CD14-positive monocyte (primary cell): Measurements from ENCODE around the gene PRKN. TPM values are rescaled to one million over a fixed set of nuclear protein-coding genes. Genes with fewer than 3 reads are reported as not detected.
A peak's percentile ranks its signal among the peaks of the same experiment; 100 is the strongest.

Experiments used
- DNase-seq, 3 donors: peaks; one replicate each; pipeline ENCODE4 v3.0.0-alpha.2; 2011 to 2022
- H2AFZ ChIP-seq: 2 replicates; pipeline ENCODE4 v1.6.0; 2012; ENCODE audit warnings: mild to moderate bottlenecking, low read depth, low read length, inconsistent platforms; ENCODE audit not compliant: insufficient read depth, poor library complexity, severe bottlenecking
- H3K27ac ChIP-seq, 2 donors: 1 replicate in 1 of 2; 2 replicates in 1 of 2; pipeline ENCODE4 v1.5.1; 2012 to 2013; ENCODE audit warnings: low read length in 2 of 2, control low read depth in 1 of 2, inconsistent platforms in 1 of 2, low read depth in 1 of 2, mild to moderate bottlenecking in 1 of 2
- H3K27me3 ChIP-seq, 2 donors: one replicate each; pipeline versions ENCODE4 v1.6.0 to v1.6.1; 2011 to 2013; ENCODE audit warnings: low read length in 2 of 2; ENCODE audit not compliant: control insufficient read depth in 2 of 2, insufficient read depth in 2 of 2
- H3K36me3 ChIP-seq, 2 donors: replicated peaks in 1 of 2; 1 replicate in 1 of 2; 2 replicates in 1 of 2; pipeline versions ENCODE4 v1.5.1 to v1.6.1; 2012 to 2013; ENCODE audit warnings: low read length in 2 of 2, control low read depth in 1 of 2, inconsistent platforms in 1 of 2, mild to moderate bottlenecking in 1 of 2; ENCODE audit not compliant: insufficient read depth in 2 of 2, control insufficient read depth in 1 of 2
- H3K4me1 ChIP-seq, 2 donors: 1 replicate in 1 of 2; 2 replicates in 1 of 2; pipeline versions ENCODE4 v1.5.1 to v1.6.1; 2012 to 2013; ENCODE audit warnings: low read length in 2 of 2, control low read depth in 1 of 2, inconsistent platforms in 1 of 2, mild to moderate bottlenecking in 1 of 2, moderate library complexity in 1 of 2; ENCODE audit not compliant: insufficient read depth in 2 of 2, control insufficient read depth in 1 of 2
- H3K4me2 ChIP-seq: replicated peaks from 2 replicates; pipeline ENCODE3; 2012; ENCODE audit warnings: low read length, moderate library complexity, mild to moderate bottlenecking; ENCODE audit not compliant: poor library complexity, severe bottlenecking; ENCODE audit errors: extremely low read depth
- H3K4me3 ChIP-seq, 3 experiments: fragments of 200-600 bp in 1 of 3; sonication (generic) in 1 of 3; replicated peaks in 1 of 3; 1 replicate in 2 of 3; 2 replicates in 1 of 3; pipeline ENCODE4 v1.5.1; 2011 to 2013; ENCODE audit warnings: low read length in 3 of 3, mild to moderate bottlenecking in 3 of 3, control low read depth in 2 of 3, low read depth in 2 of 3, inconsistent platforms in 1 of 3, moderate library complexity in 1 of 3
- H3K79me2 ChIP-seq: 2 replicates; pipeline ENCODE4 v1.6.0; 2012; ENCODE audit warnings: mild to moderate bottlenecking, control low read depth, inconsistent platforms, low read length, moderate library complexity; ENCODE audit not compliant: insufficient read depth
- H3K9ac ChIP-seq: 2 replicates; pipeline ENCODE4 v1.6.0; 2017; ENCODE audit warnings: low read length, mild to moderate bottlenecking; ENCODE audit not compliant: insufficient read depth, poor library complexity, severe bottlenecking
- H3K9me3 ChIP-seq, 2 donors: replicated peaks in 1 of 2; 1 replicate in 1 of 2; 2 replicates in 1 of 2; pipeline versions ENCODE4 v1.5.1 to v1.6.1; 2012 to 2013; ENCODE audit warnings: low read length in 2 of 2, control low read depth in 1 of 2; ENCODE audit not compliant: control insufficient read depth in 1 of 2, insufficient read depth in 1 of 2
- H4K20me1 ChIP-seq: 2 replicates; pipeline ENCODE4 v1.6.0; 2012; ENCODE audit warnings: mild to moderate bottlenecking, low read length, control low read depth, moderate library complexity; ENCODE audit not compliant: insufficient read depth
- H3K27ac Mint-ChIP-seq, 7 donors: one replicate each; pipeline ENCODE4 v1.8.0; 2020; ENCODE audit warnings: mild to moderate bottlenecking in 7 of 7, mixed read lengths in 7 of 7, moderate library complexity in 6 of 7, inconsistent platforms in 2 of 7
- H3K27me3 Mint-ChIP-seq, 3 donors: one replicate each; pipeline ENCODE4 v1.8.0; 2021 to 2022; ENCODE audit warnings: low read depth in 3 of 3, mild to moderate bottlenecking in 3 of 3, mixed read lengths in 3 of 3, moderate library complexity in 3 of 3, inconsistent platforms in 1 of 3
- H3K36me3 Mint-ChIP-seq, 2 donors: one replicate each; pipeline ENCODE4 v1.8.0; 2020; ENCODE audit warnings: mixed read lengths in 2 of 2, inconsistent platforms in 1 of 2, mild to moderate bottlenecking in 1 of 2
- H3K4me1 Mint-ChIP-seq: one replicate; pipeline ENCODE4 v1.8.0; 2020; ENCODE audit warnings: mild to moderate bottlenecking, mixed read lengths
- H3K4me3 Mint-ChIP-seq, 2 donors: one replicate each; pipeline ENCODE4 v1.8.0; 2020; ENCODE audit warnings: mild to moderate bottlenecking in 2 of 2, mixed read lengths in 2 of 2, moderate library complexity in 1 of 2
- H3K9me3 Mint-ChIP-seq, 7 donors: one replicate each; pipeline ENCODE4 v1.8.0; 2020 to 2022; ENCODE audit warnings: mixed read lengths in 7 of 7, mild to moderate bottlenecking in 6 of 7, moderate library complexity in 6 of 7, inconsistent platforms in 2 of 7
- WGBS: methylation state at CpG from one replicate; pipeline ENCODE4 v1.1.5; 2013; ENCODE audit warnings: missing lambda C conversion rate; ENCODE audit not compliant: insufficient coverage; 5-methylcytosine and 5-hydroxymethylcytosine counted together
- intact Hi-C, 2 donors: fragments of 100-400 bp; cut with micrococcal nuclease; formaldehyde crosslinking; loops; one replicate each; pipeline versions ENCODE4 v1.15.0 to v1.15.1; 2023
- polyA plus RNA-seq, 3 donors: library from polyadenylated mRNA; depleted of rRNA in 1 of 3; unstranded in 2 of 3; stranded (reverse) in 1 of 3; fragments of 300-500 nt in 2 of 3; fragments of >200 nt in 1 of 3; fragmentation: Illumina TruSeq in 2 of 3; gene quantifications; 1 replicate in 2 of 3; 2 replicates in 1 of 3; pipeline ENCODE4 v1.2.3, GENCODE V29; 2012 to 2021
- TF ChIP-seq, protein P1 (sequence below): fragments of 200-600 bp; IDR thresholded peaks from one replicate; pipeline ENCODE4 v1.8.0; 2022; ENCODE audit warnings: antibody characterized with exemption, mild to moderate bottlenecking

The PRKN gene
- polyA plus RNA-seq, 3 donors: 0.19 to 0.21 TPM; not detected in 1

DNA sequence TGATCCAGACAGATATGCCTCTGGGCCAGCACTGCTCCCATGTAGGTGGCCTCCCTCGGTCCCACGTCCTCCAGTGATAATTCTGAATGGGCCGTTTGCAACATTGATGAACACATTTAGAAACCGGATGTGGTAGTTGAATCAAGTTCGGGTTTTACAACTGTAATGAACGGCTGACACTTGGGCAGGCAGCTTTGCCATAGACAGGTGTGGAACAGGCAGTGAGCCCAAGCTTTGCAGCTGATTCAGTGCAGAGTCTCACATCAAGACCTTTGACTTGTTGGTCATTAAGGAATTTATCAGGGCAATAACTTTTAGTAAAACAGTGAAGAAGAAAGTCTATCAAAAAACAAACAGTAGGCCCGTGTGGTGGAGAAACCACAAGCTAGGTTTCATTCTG, 987.1 kb downstream of the PRKN start:
- no peaks in the 10 kb centered on the region for H4K20me1 ChIP-seq
- H3K4me2 ChIP-seq: no peak overlapping the region
- no peak for DNase-seq
- H3K27ac ChIP-seq: no peak overlapping the region
- Mint-ChIP-seq H3K27ac (peak overlapping the region in 1 of 7 donors; percentile 60), H3K9me3 (peaks cover 3 to 18% (median 12%) of the 10 kb centered on the region in 7 donors), H3K27me3 (peaks cover 0 to 7% (median 1%) of the 10 kb centered on the region in 3 donors), H3K4me1 (no peaks in the 10 kb centered on the region), H3K4me3 (no peak overlapping the region), H3K36me3 (no peaks in the 10 kb centered on the region)
- H3K4me1 ChIP-seq: no peaks in the 10 kb centered on the region
- 85% methylated on average over 4 of the region's 7 CpGs for WGBS
- H3K27me3 ChIP-seq: no peaks in the 10 kb centered on the region
- H3K9ac ChIP-seq: no peak overlapping the region
- peaks cover 3 to 8% of the 10 kb centered on the region in 2 donors for H3K9me3 ChIP-seq
- no peak overlapping the region for H2AFZ ChIP-seq
- TF ChIP-seq, protein P1, sequence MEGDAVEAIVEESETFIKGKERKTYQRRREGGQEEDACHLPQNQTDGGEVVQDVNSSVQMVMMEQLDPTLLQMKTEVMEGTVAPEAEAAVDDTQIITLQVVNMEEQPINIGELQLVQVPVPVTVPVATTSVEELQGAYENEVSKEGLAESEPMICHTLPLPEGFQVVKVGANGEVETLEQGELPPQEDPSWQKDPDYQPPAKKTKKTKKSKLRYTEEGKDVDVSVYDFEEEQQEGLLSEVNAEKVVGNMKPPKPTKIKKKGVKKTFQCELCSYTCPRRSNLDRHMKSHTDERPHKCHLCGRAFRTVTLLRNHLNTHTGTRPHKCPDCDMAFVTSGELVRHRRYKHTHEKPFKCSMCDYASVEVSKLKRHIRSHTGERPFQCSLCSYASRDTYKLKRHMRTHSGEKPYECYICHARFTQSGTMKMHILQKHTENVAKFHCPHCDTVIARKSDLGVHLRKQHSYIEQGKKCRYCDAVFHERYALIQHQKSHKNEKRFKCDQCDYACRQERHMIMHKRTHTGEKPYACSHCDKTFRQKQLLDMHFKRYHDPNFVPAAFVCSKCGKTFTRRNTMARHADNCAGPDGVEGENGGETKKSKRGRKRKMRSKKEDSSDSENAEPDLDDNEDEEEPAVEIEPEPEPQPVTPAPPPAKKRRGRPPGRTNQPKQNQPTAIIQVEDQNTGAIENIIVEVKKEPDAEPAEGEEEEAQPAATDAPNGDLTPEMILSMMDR: no peak
- no peaks in the 10 kb centered on the region for H3K79me2 ChIP-seq
- intact Hi-C loops: no loop called here
- H3K4me3 ChIP-seq: no peak overlapping the region
- no peaks in the 10 kb centered on the region for H3K36me3 ChIP-seq

GRCh38 chr6:161736781-161737292, 990.7 kb downstream of the PRKN start:
- no peaks in the 10 kb centered on the region for H3K36me3 Mint-ChIP-seq
- 82% methylated on average over 6 of the region's 6 CpGs for WGBS
- H3K9me3 ChIP-seq: peaks cover 3 to 8% of the 10 kb centered on the region in 2 donors
- H2AFZ ChIP-seq: no peak overlapping the region
- H3K4me3 Mint-ChIP-seq: no peak overlapping the region
- peaks cover 0 to 14% (median 8%) of the 10 kb centered on the region in 7 donors for H3K9me3 Mint-ChIP-seq
- no peak overlapping the region for H3K4me3 ChIP-seq
- peaks cover 0 to 3% (median 0%) of the 10 kb centered on the region in 3 donors for H3K27me3 Mint-ChIP-seq
- no peak for DNase-seq
- no peaks in the 10 kb centered on the region for H3K36me3 ChIP-seq
- intact Hi-C loops: no loop called here
- TF ChIP-seq, protein P1: no peak
- H3K4me2 ChIP-seq: no peak overlapping the region
- no peaks in the 10 kb centered on the region for H3K4me1 ChIP-seq
- peak overlapping the region in 1 of 7 donors; percentile 41 for H3K27ac Mint-ChIP-seq
- no peaks in the 10 kb centered on the region for H3K27me3 ChIP-seq
- H3K9ac ChIP-seq: no peak overlapping the region
- H4K20me1 ChIP-seq: no peaks in the 10 kb centered on the region
- no peak overlapping the region for H3K27ac ChIP-seq
- no peaks in the 10 kb centered on the region for H3K79me2 ChIP-seq
- H3K4me1 Mint-ChIP-seq: no peaks in the 10 kb centered on the region
